GM21737 (cell line): ENCODE measurements around the gene TMBIM4.
"Not testable (repeated sequence)": the region's sequence is repeated elsewhere in the genome, so short reads cannot be mapped to it uniquely, and the experiment has no call there.

ENCODE experiments used
- ATAC-seq: cut with Tn5 transposase; IDR thresholded peaks from one replicate; pipeline ENCODE4 v1.9.1; 2021; ENCODE audit warnings: mild to moderate bottlenecking, moderate library complexity; ENCODE audit not compliant: unreplicated experiment

Gene TMBIM4

GRCh38 chr12:66187036-66187435 lies 17.2 kb upstream of the TMBIM4 start:
- no peak for ATAC-seq

- ATAC-seq: not testable (repeated sequence)
Observed at GRCh38 chr12:66184822-66185221, 15.0 kb upstream of the TMBIM4 start.

GRCh38 chr12:66182956-66183355 lies 13.2 kb upstream of the TMBIM4 start:
- no peak for ATAC-seq

- no peak for ATAC-seq
Observed at GRCh38 chr12:66176105-66176900, 6.5 kb upstream of the TMBIM4 start.

- ATAC-seq: not testable (repeated sequence)
Observed at GRCh38 chr12:66174391-66175325, 4.9 kb upstream of the TMBIM4 start.

GRCh38 chr12:66170606-66171005 lies 810 bp upstream of the TMBIM4 start:
- ATAC-seq: no peak

- ATAC-seq: no peak
Observed at GRCh38 chr12:66168410-66168809, 1.4 kb downstream of the TMBIM4 start.

GRCh38 chr12:66166561-66166960 lies 3.2 kb downstream of the TMBIM4 start:
- ATAC-seq: no peak

- ATAC-seq: no peak
Observed at GRCh38 chr12:66165141-66165540, 4.7 kb downstream of the TMBIM4 start.

GRCh38 chr12:66164349-66164821 lies 5.4 kb downstream of the TMBIM4 start:
- ATAC-seq: no peak

- ATAC-seq: no peak
Observed at GRCh38 chr12:66163289-66163688, 6.5 kb downstream of the TMBIM4 start.

- ATAC-seq: no peak
Observed at GRCh38 chr12:66162701-66163100, 7.1 kb downstream of the TMBIM4 start.

GRCh38 chr12:66160704-66161103 lies 9.1 kb downstream of the TMBIM4 start:
- no peak for ATAC-seq

GRCh38 chr12:66159123-66159522 lies 10.7 kb downstream of the TMBIM4 start:
- ATAC-seq: no peak

- no peak for ATAC-seq
Observed at GRCh38 chr12:66156654-66157053, 13.1 kb downstream of the TMBIM4 start.

GRCh38 chr12:66154776-66155175 lies 15.0 kb downstream of the TMBIM4 start:
- ATAC-seq: no peak

- no peak for ATAC-seq
Observed at GRCh38 chr12:66152732-66153131, 17.1 kb downstream of the TMBIM4 start.

- no peak for ATAC-seq
Observed at GRCh38 chr12:66149702-66150398, 19.9 kb downstream of the TMBIM4 start.

GRCh38 chr12:66144791-66145754 lies 24.7 kb downstream of the TMBIM4 start:
- ATAC-seq: no peak

GRCh38 chr12:66143868-66144267 lies 25.9 kb downstream of the TMBIM4 start:
- ATAC-seq: no peak
